Caco-2 (cell line): ENCODE results near the gene TBC1D24. TPM values are rescaled to one million over a fixed set of nuclear protein-coding genes. Genes with fewer than 3 reads are reported as not detected.

ENCODE experiments used
- BruUV-seq: library from RNA; stranded (reverse); fragments of 400-500 nt; replicated peaks from 2 replicates; lab custom pipeline; 2021; lab: Mats Ljungman, UMichigan
- CTCF ChIA-PET: fragments of 300-600 bp; sonication (Branson Sonifier 250); formaldehyde crosslinking; loops from one replicate; lab custom pipeline; 2022; ENCODE audit warnings: antibody characterized with exemption; lab: Charles Lee
- POLR2A ChIA-PET: fragments of 300-600 bp; sonication (Branson Sonifier 250); formaldehyde crosslinking; loops from one replicate; lab custom pipeline; 2022; ENCODE audit warnings: antibody characterized with exemption; lab: Charles Lee
- DNase-seq, 2 experiments: peaks; one replicate each; pipeline versions ENCODE4 v3.0.0 to v3.0.0-alpha.2; 2020 to 2022
- H3K27me3 ChIP-seq: replicated peaks from 2 replicates; pipeline ENCODE4 v1.6.0; 2011; ENCODE audit warnings: low read length; ENCODE audit not compliant: control insufficient read depth, insufficient read depth
- H3K36me3 ChIP-seq: 2 replicates; pipeline ENCODE4 v1.5.1; 2011; ENCODE audit warnings: low read length; ENCODE audit not compliant: control insufficient read depth, insufficient read depth
- H3K4me1 ChIP-seq: fragments of 250-450 bp; sonication (Bioruptor Pico); 2 replicates; pipeline ENCODE4 v1.5.1; 2020; ENCODE audit warnings: mild to moderate bottlenecking
- H3K4me3 ChIP-seq: 2 replicates; pipeline ENCODE4 v1.5.1; 2011; ENCODE audit warnings: low read depth, mild to moderate bottlenecking, control low read depth, low read length
- H3K9me3 ChIP-seq: fragments of 250-450 bp; sonication (Bioruptor Pico); 2 replicates; pipeline ENCODE4 v1.5.1; 2020; ENCODE audit warnings: mild to moderate bottlenecking, moderate library complexity
- H3K27ac Mint-ChIP-seq: one replicate; pipeline ENCODE4 v1.8.0; 2022; ENCODE audit warnings: mixed read lengths; ENCODE audit not compliant: unreplicated experiment
- H3K27me3 Mint-ChIP-seq: one replicate; pipeline ENCODE4 v1.8.0; 2022; ENCODE audit warnings: mixed read lengths; ENCODE audit not compliant: insufficient read depth, unreplicated experiment
- H3K36me3 Mint-ChIP-seq: one replicate; pipeline ENCODE4 v1.8.0; 2022; ENCODE audit warnings: mild to moderate bottlenecking, mixed read lengths; ENCODE audit not compliant: insufficient read depth, unreplicated experiment
- H3K4me1 Mint-ChIP-seq: one replicate; pipeline ENCODE4 v1.8.0; 2022; ENCODE audit warnings: low read depth, mixed read lengths; ENCODE audit not compliant: unreplicated experiment
- H3K4me3 Mint-ChIP-seq: one replicate; pipeline ENCODE4 v1.8.0; 2022; ENCODE audit warnings: mild to moderate bottlenecking, moderate library complexity, mixed read lengths; ENCODE audit not compliant: unreplicated experiment
- H3K9me3 Mint-ChIP-seq: one replicate; pipeline ENCODE4 v1.8.0; 2022; ENCODE audit warnings: mixed read lengths; ENCODE audit not compliant: unreplicated experiment
- CTCF ChIP-seq, 2 experiments: fragments of 200-600 bp in 1 of 2; IDR thresholded peaks; 1 replicate in 1 of 2; 2 replicates in 1 of 2; pipeline versions ENCODE4 v1.5.1 to v1.8.0; 2011 to 2022; ENCODE audit warnings: antibody characterized with exemption in 1 of 2, control low read depth in 1 of 2, inconsistent platforms in 1 of 2, low read depth in 1 of 2, low read length in 1 of 2, mild to moderate bottlenecking in 1 of 2, moderate library complexity in 1 of 2; ENCODE audit not compliant: insufficient read depth in 1 of 2, severe bottlenecking in 1 of 2, unreplicated experiment in 1 of 2
- intact Hi-C: fragments of 100-400 bp; cut with micrococcal nuclease; formaldehyde crosslinking; loops from one replicate; pipeline ENCODE4 v1.10.0; 2022; ENCODE audit not compliant: unreplicated experiment
- total RNA-seq: library from RNA; stranded (reverse); gene quantifications from 2 replicates; pipeline ENCODE4 v1.2.3, GENCODE V29; 2022

The TBC1D24 gene
- total RNA-seq, 1 experiment from 2014 or later = 20.8 TPM

GRCh38 chr16:2447920-2448583 lies 26.9 kb upstream of the TBC1D24 start:
- no TSS peak for BruUV-seq

GRCh38 chr16:2449118-2449517 lies 25.8 kb upstream of the TBC1D24 start:
- CTCF ChIA-PET = no interaction called here

More at GRCh38 chr16:2447920-2448583, 26.9 kb upstream of the TBC1D24 start:
- H3K9me3 ChIP-seq = no peaks in the 10 kb centered on the region
- H3K4me3 ChIP-seq = no peak overlapping the region
- intact Hi-C loops = no loop called here
- H3K36me3 Mint-ChIP-seq = peaks cover 90% of the 10 kb centered on the region
- no peaks in the 10 kb centered on the region for H3K4me1 ChIP-seq
- peaks cover 5% of the 10 kb centered on the region for H3K36me3 ChIP-seq
- no peaks in the 10 kb centered on the region for H3K27me3 ChIP-seq
- no peak for TF ChIP-seq CTCF (IDR thresholded peaks at IDR 0.05; ENCODE audit: insufficient read depth in 1 of 2, low read depth in 1 of 2, low read length in 1 of 2, severe bottlenecking in 1 of 2, unreplicated experiment in 1 of 2)
- no peak overlapping the region for H3K4me3 Mint-ChIP-seq
- peak overlapping the region; percentile 42 for H3K27ac Mint-ChIP-seq
- CTCF ChIA-PET = no interaction called here
- H3K9me3 Mint-ChIP-seq = no peaks in the 10 kb centered on the region
- POLR2A ChIA-PET = no interaction called here
- H3K4me1 Mint-ChIP-seq = no peaks in the 10 kb centered on the region
- DNase-seq = no peak
- no peaks in the 10 kb centered on the region for H3K27me3 Mint-ChIP-seq

GRCh38 chr16:2450535-2450934 lies 24.4 kb upstream of the TBC1D24 start:
- intact Hi-C loops = no loop called here
- no peaks in the 10 kb centered on the region for H3K4me1 Mint-ChIP-seq
- no peak overlapping the region for H3K27ac Mint-ChIP-seq
- Histone ChIP-seq H3K9me3 (no peaks in the 10 kb centered on the region), H3K4me1 (no peaks in the 10 kb centered on the region), H3K36me3 (peaks cover 2% of the 10 kb centered on the region), H3K4me3 (no peak overlapping the region), H3K27me3 (no peaks in the 10 kb centered on the region)
- no TSS peak for BruUV-seq
- peaks cover 89% of the 10 kb centered on the region for H3K36me3 Mint-ChIP-seq
- TF ChIP-seq CTCF (IDR thresholded peaks at IDR 0.05; ENCODE audit: insufficient read depth in 1 of 2, low read depth in 1 of 2, low read length in 1 of 2, severe bottlenecking in 1 of 2, unreplicated experiment in 1 of 2) = no peak
- H3K9me3 Mint-ChIP-seq = no peaks in the 10 kb centered on the region
- POLR2A ChIA-PET = interaction anchor here (0.6 to 1.1 kb wide), 2 partner anchors 9 to 181 kb away, joined by 3 to 4 read pairs; no protein-coding TSS in a partner anchor
- H3K4me3 Mint-ChIP-seq = no peak overlapping the region
- no peaks in the 10 kb centered on the region for H3K27me3 Mint-ChIP-seq
- DNase-seq = no peak
- CTCF ChIA-PET = no interaction called here

More at GRCh38 chr16:2449118-2449517, 25.8 kb upstream of the TBC1D24 start:
- BruUV-seq = no TSS peak
- Histone ChIP-seq H3K27me3 (no peaks in the 10 kb centered on the region), H3K9me3 (no peaks in the 10 kb centered on the region), H3K4me1 (no peaks in the 10 kb centered on the region), H3K36me3 (peaks cover 3% of the 10 kb centered on the region), H3K4me3 (no peak overlapping the region)
- no peak for DNase-seq
- no peaks in the 10 kb centered on the region for H3K4me1 Mint-ChIP-seq
- H3K27ac Mint-ChIP-seq = peak overlapping the region; percentile 42
- H3K9me3 Mint-ChIP-seq = no peaks in the 10 kb centered on the region
- intact Hi-C loops = no loop called here
- POLR2A ChIA-PET = no interaction called here
- no peaks in the 10 kb centered on the region for H3K27me3 Mint-ChIP-seq
- H3K36me3 Mint-ChIP-seq = peaks cover 89% of the 10 kb centered on the region
- no peak for TF ChIP-seq CTCF (IDR thresholded peaks at IDR 0.05; ENCODE audit: insufficient read depth in 1 of 2, low read depth in 1 of 2, low read length in 1 of 2, severe bottlenecking in 1 of 2, unreplicated experiment in 1 of 2)
- H3K4me3 Mint-ChIP-seq = no peak overlapping the region
